ENCODE measurements around the gene XYLT1.

XYLT1 gene

DNA sequence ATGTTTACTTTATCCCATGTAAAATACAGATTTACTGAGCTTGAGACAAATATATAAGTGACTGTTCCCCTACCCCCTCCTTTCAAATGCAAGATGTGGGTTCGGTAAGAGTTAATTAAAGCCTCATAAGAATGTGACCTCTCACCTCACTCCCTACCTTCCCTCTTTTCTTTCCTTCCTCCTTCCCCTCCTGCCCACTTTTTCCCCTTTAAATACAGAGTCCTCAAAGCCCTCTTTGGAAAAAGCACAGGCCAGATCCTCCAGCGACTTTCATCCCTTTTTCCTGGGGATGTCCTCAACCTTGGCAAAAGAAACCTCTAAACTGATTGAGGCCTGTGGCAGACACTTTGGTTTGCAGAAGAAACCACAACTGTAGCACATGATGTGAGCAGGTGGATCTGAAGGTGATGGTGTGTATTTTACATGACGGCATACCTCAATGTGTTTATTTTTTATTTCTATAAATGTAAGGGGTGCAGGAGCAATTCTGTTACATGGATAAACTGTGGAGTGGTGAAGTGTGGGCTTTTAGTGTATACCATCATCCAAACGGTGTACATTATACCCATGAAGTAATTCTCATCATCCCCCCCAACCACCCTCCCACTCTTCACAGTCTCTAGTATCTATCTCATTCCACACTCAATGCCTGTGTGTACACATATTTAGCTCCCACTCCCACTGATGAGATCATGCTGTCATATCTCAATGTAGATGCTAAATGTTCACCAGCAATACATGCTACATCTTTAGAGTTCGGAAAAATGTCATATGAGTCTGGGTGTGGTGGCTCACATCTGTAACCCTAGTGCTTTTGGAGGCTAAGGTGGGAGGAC, 77.7 kb downstream of the XYLT1 start:
- no peak for DNase-seq

DNA sequence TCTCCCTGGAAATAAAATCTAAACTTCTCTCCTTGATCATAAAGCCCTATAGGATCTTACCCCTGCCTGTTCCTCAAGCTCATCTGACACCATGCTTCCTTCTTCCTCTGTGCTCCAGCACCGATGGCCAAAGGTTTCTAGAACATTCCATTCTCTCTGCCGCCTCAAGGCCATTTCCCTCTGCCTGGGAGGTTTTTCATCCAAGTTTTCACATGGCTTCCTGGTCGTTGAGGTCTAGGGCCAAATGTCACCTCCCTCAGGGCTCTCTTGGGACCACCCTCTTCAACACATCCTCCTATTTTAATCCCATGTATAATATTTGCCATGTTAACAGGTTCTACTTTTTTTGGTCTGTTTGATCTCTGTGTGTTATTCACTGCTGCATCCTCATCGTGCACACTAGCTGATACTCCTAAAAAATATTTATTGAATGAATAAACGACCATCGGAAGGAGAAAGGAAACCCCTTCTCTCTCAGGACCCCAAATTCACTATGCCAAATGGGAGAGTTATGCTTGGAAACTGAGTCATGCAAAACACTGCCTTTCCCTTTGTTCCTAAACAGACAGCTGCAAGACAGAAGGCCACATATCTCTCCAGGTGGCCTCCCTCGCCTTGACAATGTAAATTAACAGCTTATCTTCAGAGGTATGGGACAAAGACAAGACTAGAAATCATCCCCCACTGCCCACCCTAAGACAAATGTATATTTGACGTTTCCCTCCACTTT, 78.5 kb downstream of the XYLT1 start:
- DNase-seq, result no peak

GRCh38 chr16:17391715-17392114, 79.0 kb downstream of the XYLT1 start:
- no peak for DNase-seq

DNA sequence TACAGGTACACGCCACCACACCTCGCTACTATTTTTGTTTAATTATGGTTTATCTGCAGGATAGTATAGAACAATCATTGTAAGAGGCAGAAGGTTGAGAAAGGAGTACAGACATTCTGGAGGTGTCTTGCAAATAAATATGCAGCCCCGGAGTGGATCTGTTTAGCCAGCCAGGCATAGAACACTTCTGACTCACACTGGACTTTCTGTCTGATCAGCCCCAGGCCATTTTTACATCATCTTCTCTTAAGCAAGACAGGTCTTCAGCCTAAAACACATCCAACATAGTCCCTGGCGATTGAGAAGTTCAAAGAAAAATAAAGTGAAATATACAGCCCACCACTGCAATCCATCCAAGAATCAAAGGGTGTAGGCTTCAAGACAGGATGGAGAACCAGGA, 81.4 kb downstream of the XYLT1 start:
- DNase-seq, result no peak

- no peak for DNase-seq
These were observed 83.5 kb downstream of the XYLT1 start for GRCh38 chr16:17387256-17387655.

- no peak for DNase-seq
These were observed 84.5 kb downstream of the XYLT1 start for GRCh38 chr16:17386229-17386628.

DNA sequence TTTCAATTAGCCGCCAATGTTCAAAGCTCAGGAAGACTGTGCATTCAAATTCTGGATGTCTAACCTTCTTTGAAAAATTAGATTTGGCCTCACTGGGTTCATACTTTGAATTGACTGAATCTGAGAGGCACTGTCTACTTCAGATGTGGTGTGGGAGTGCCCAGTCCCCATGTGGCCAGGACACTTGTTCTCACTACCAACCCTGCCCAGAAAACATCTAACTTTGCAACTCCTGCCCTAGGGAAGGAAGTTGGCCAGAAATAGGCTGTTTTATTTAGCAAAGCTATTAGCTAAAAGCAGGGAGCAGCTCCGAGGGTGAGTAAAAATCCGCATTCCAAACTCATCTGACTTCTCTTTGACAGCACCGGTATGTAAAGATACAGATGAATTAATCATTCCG, 86.3 kb downstream of the XYLT1 start:
- no peak for DNase-seq

GRCh38 chr16:17382949-17383863, 87.6 kb downstream of the XYLT1 start:
- DNase-seq, result no peak

DNA sequence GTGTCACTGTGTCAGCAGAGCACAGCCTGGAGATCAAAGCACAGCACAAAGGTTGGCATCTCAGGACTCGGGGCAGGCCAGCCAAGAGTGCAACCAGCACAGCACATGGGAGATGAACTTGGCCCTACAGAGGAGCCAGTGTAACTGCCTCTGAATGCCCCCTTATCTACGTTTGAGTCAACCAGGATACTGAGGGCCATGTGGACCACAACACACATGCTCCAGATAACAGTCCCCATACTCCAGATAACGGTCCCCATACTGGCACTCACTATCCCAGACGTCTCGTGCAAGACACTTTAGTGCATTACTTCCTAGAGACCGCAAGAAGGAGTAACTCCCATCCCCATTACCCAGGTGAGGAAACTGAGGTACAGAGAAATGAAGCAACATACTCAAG, 88.2 kb downstream of the XYLT1 start:
- no peak for DNase-seq

DNA sequence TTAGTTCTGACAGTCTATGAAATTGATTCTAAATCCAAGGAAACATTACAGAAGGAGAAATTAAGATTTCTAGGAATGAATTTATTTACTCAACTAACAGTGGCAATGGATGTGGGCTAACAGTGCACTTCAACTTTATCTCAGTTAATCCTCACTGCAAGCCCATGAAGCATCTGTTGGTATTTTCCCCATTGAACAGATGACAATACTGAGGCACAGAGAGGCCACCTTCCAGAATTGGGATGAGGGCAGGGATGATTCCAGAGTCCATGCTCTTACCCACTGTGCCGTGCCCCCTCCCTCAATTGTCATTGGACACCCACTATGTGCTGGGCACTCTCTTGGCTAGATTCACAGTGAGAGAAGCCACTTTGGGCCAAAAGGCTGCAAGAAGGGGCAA, 89.0 kb downstream of the XYLT1 start:
- no peak for DNase-seq

GRCh38 chr16:17380613-17381012, 90.1 kb downstream of the XYLT1 start:
- DNase-seq, result no peak

- no peak for DNase-seq
These were observed 91.6 kb downstream of the XYLT1 start for GRCh38 chr16:17379121-17379571.

DNA sequence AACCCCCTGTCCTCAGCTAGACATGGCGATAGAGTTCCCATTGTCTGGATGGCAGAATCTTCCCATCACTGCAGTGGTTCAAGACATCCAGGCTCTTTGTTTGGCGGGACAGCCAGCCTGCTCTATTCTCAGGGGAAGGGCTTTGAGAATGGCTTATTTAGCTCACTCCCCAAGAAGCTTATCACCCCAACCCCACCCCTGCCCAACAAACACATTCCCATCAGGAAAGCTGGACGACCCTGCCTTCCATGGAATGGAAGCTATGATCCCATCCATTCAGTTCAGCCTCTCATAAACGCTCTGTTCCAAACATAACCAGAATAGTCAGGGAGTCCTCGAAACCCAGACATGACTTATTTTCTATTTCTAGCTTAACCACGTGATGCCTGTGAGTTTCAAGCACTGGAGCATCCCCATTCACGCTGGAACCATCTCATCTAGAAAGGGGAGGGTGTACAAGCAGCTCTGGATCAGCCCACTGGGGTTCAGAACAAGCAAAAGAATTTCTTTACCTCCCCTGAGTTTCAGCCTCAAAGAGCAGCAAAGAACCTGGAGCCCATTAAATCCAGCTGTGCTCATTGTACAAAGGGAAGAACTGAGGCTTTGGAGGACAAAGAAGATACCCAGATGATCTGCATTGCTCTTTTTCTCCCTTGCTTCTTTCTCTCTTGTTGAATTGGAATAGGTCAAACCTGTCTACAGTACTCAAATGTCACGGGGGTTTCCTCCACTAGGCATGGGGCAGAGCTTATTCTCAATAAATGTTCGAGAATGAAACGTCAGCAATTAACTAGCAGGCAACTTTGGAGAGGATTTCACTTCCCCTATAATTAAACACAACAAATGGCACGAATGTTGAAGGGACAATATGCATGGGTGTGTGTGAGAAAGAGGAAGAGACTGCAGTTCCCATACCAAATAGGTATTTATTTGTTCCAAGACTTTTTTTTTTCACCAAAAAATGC, 93.1 kb downstream of the XYLT1 start:
- no peak for DNase-seq

GRCh38 chr16:17375461-17376304, 95.1 kb downstream of the XYLT1 start:
- no peak for DNase-seq

DNA sequence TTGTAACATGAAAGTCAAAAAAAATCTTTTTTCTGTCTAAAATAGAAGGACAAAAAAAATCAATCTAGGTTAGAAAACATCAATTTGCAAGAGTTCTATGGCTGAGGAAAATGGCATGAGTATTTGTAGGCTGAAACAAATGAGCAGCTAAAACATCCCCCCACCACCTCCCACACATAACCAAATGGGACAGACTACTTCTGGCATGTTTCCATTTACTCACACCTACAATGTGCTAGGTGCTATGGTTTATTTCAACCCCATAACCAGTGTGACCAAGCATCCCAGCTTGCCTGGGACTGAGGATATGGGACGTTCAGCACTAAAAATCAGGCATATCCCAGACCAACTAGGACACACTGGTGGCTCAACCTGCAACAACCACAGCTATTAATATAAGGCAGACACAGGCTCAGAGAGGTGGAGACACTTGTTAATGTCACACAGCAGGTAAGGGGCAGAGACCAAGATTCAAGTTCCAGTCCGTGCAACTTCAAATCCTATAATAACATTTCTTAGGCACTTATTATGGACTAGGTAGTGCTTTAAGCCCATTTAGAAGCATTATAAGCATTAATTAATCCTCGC, 96.0 kb downstream of the XYLT1 start:
- DNase-seq, result no peak

GRCh38 chr16:17373533-17373932, 97.2 kb downstream of the XYLT1 start:
- DNase-seq, result no peak

GRCh38 chr16:17372386-17372785, 98.4 kb downstream of the XYLT1 start:
- DNase-seq, result no peak

GRCh38 chr16:17371299-17371698, 99.5 kb downstream of the XYLT1 start:
- DNase-seq, result no peak

DNA sequence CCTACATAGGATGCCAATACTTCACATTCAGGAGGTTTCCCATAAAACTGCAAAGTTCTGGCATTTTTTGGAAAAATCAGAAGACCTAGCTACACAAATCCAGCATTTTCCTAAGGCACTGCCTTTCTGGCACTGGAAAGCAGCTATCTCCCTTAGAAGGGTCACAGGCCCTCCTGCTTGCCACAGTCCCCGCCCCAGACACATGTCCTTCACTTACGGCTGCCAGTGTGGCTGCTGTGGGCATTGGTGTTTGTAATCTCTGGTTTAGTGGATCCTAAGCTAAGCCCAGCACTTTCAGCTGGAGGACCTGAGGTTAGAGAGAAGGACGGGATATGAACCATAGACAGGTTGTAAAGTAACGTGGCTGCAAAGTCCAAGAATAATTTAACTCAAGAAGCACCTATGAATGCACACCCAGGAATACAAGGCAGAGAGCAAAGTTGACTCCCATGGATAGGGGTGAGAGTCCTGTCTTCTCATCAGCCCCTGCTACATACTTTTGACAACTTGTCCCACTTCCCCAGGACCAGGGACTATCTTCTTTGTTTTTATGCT, 100.0 kb downstream of the XYLT1 start:
- no peak for DNase-seq

DNA sequence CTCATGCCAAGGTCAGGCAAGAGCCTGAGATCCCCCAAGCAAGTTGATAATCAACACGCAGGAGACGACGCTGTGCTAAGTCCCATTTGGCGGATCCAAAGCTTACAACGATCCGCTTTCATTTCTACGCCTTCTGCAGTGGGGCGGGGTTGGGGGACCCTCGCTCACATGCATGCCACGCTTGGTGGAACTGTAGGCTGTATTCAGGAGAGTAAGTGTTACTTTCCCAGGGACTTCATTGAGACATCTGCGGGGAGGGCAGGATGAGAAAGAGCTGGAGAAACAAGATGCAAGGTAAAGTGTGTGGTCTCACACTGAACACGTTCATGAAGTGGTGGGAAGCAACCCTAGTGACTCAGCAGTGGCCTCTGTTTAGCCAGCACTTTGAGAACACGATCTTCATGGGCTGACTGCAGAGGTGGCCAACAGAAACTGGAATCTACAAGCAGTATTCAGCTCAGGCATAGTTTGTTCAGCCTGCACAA, 100.5 kb downstream of the XYLT1 start:
- no peak for DNase-seq
